Parathyroid adenoma (tissue), 2 donors: Measurements from ENCODE around the gene GPR153.

Experiments
- H2AFZ ChIP-seq: fragments of 300-600 bp; sonication (generic); one replicate; pipeline ENCODE4 v1.7.0; 2017; ENCODE audit warnings: antibody characterized with exemption, mild to moderate bottlenecking
- H3K27ac ChIP-seq: fragments of 300-600 bp; sonication (generic); one replicate; pipeline ENCODE4 v1.7.0; 2017
- H3K27me3 ChIP-seq: fragments of 300-600 bp; sonication (generic); one replicate; pipeline ENCODE4 v1.7.0; 2017; ENCODE audit warnings: low read length; ENCODE audit not compliant: control insufficient read depth, insufficient read depth
- H3K36me3 ChIP-seq: fragments of 300-600 bp; sonication (generic); one replicate; pipeline ENCODE4 v1.7.0; 2017; ENCODE audit warnings: low read length; ENCODE audit not compliant: control insufficient read depth, insufficient read depth
- H3K4me1 ChIP-seq: fragments of 300-600 bp; sonication (generic); one replicate; pipeline ENCODE4 v1.7.0; 2017; ENCODE audit warnings: control low read depth
- H3K4me2 ChIP-seq: fragments of 300-600 bp; sonication (generic); one replicate; pipeline ENCODE4 v1.7.0; 2017; ENCODE audit warnings: low read length
- H3K4me3 ChIP-seq: fragments of 300-600 bp; sonication (generic); one replicate; pipeline ENCODE4 v1.7.0; 2017; ENCODE audit warnings: low read depth, low read length
- H3K79me2 ChIP-seq: fragments of 300-600 bp; sonication (generic); one replicate; pipeline ENCODE4 v1.7.0; 2017; ENCODE audit warnings: control low read depth
- H3K9ac ChIP-seq: fragments of 300-600 bp; sonication (generic); one replicate; pipeline ENCODE4 v1.7.0; 2017; ENCODE audit warnings: mild to moderate bottlenecking
- H3K9me3 ChIP-seq: fragments of 300-600 bp; sonication (generic); one replicate; pipeline ENCODE4 v1.7.0; 2017; ENCODE audit warnings: low read length; ENCODE audit not compliant: control insufficient read depth
- CTCF ChIP-seq: fragments of 300-600 bp; sonication (generic); IDR thresholded peaks from one replicate; pipeline ENCODE4 v1.7.0; 2017; ENCODE audit warnings: antibody characterized with exemption, mild to moderate bottlenecking
- donor health status: primary hyperparathyroidism.

GPR153 gene

GRCh38 chr1:6210591-6211355, 50.1 kb downstream of the GPR153 start:
- H3K36me3 ChIP-seq = no peaks in the 10 kb centered on the region
- H3K27me3 ChIP-seq = no peaks in the 10 kb centered on the region
- no peak overlapping the region for H3K27ac ChIP-seq
- no peaks in the 10 kb centered on the region for H3K79me2 ChIP-seq
- no peak overlapping the region for H3K9ac ChIP-seq
- no peak overlapping the region for H2AFZ ChIP-seq
- no peak for TF ChIP-seq CTCF
- H3K4me2 ChIP-seq = no peak overlapping the region
- H3K4me1 ChIP-seq = no peaks in the 10 kb centered on the region
- no peak overlapping the region for H3K4me3 ChIP-seq
- no peaks in the 10 kb centered on the region for H3K9me3 ChIP-seq

DNA sequence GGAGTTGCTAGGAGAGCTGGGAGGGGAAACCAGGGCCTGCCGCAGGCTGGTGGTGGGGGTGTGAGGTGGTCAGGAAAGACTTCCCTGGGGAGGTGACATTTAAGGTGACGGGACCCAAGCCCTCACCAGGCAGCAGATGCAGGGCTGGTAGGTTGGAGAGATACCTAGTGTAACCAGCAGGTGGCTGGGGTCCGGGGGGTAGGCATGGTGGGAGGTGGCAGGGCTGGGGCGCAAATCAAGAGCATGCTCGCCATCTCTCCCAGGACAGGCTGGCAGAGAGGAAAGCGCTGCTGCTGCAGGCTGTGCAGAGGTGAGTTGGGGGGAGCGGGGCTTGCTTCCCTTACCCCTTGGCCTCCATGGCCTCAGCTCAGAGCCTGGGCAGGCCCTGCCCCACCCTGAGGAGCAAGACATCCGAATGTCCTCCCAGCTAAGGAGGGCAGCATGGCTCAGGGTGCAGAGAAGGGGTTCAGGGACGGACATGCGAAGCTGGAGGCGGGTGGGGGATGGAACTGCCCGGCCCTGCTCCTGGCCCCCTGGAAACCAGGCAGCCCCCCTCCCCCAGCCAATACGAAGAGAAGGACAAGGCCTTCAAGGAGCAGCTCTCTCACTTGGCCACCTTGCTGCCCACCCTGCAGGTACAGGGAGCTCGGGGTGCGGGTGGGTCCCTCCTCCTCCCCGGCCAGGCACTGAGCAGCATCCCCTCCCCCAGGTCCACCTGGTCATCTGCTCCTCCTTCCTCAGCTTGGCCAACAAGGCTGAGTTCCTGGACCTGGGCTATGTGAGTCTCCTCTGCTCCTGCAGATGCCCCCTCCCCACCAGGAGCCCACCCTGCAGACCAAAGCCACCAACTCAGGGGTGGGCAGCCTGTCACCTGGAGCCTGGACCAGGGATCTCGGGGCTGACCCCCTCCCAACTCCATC, 51.0 kb downstream of the GPR153 start:
- no peak overlapping the region for H3K9ac ChIP-seq
- no peaks in the 10 kb centered on the region for H3K36me3 ChIP-seq
- H3K4me2 ChIP-seq = no peak overlapping the region
- H3K27ac ChIP-seq = no peak overlapping the region
- peaks cover under 1% of the 10 kb centered on the region for H3K4me1 ChIP-seq
- no peak for TF ChIP-seq CTCF
- no peaks in the 10 kb centered on the region for H3K9me3 ChIP-seq
- H3K4me3 ChIP-seq = no peak overlapping the region
- H2AFZ ChIP-seq = no peak overlapping the region
- no peaks in the 10 kb centered on the region for H3K27me3 ChIP-seq
- no peaks in the 10 kb centered on the region for H3K79me2 ChIP-seq

DNA sequence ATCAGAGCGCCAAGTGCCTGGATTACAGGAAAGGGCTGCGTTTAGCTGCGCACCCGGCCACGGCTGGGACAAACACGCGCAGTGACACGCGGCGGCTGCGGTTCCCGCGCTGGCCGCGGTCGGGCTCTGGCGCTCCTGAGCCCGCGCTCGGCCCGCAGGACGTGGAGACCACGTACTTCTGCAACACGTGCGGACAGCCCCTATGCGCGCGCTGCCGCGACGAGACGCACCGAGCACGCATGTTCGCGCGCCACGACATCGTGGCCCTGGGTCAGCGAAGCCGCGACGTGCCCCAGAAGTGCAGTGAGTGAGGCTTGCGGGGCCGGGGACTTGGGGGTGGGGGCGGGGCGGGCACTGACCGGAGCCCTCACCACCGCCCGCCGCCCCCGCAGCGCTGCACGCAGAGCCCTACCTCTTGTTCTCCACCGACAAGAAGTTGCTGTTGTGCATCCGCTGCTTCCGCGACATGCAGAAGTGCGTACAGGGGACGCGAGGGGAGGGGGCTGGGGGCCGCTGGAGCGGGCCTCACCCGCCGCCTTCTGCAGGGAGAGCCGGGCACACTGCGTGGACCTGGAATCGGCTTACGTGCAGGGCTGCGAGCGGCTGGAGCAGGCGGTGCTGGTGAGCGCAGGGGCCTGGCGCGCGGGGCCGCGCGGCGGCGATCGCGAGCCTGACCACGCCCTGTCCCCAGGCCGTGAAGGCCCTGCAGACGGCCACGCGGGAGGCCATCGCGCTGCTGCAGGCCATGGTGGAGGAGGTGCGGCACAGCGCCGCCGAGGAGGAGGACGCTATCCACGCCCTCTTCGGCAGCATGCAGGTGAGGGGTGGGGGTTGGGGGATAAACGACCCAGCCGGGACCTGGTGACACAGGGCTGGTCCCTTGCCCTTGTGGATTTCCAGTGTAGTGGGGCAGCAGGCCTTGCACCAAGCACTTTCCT, 51.9 kb downstream of the GPR153 start:
- H3K36me3 ChIP-seq = no peaks in the 10 kb centered on the region
- no peak for TF ChIP-seq CTCF
- no peak overlapping the region for H3K9ac ChIP-seq
- no peaks in the 10 kb centered on the region for H3K79me2 ChIP-seq
- no peak overlapping the region for H3K4me3 ChIP-seq
- H3K27me3 ChIP-seq = no peaks in the 10 kb centered on the region
- H3K4me2 ChIP-seq = no peak overlapping the region
- H2AFZ ChIP-seq = no peak overlapping the region
- peaks cover 3% of the 10 kb centered on the region for H3K4me1 ChIP-seq
- H3K9me3 ChIP-seq = no peaks in the 10 kb centered on the region
- no peak overlapping the region for H3K27ac ChIP-seq

- H3K9ac ChIP-seq = no peak overlapping the region
- H3K27me3 ChIP-seq = no peaks in the 10 kb centered on the region
- no peak for TF ChIP-seq CTCF
- H3K4me1 ChIP-seq = peaks cover 3% of the 10 kb centered on the region
- H3K4me3 ChIP-seq = no peak overlapping the region
- H2AFZ ChIP-seq = no peak overlapping the region
- H3K36me3 ChIP-seq = no peaks in the 10 kb centered on the region
- no peak overlapping the region for H3K27ac ChIP-seq
- H3K4me2 ChIP-seq = no peak overlapping the region
- H3K79me2 ChIP-seq = no peaks in the 10 kb centered on the region
- H3K9me3 ChIP-seq = no peaks in the 10 kb centered on the region
These were observed 53.0 kb downstream of the GPR153 start for GRCh38 chr1:6207921-6208320.
